ENCODE data around the gene TMEM135. TPM values are rescaled to one million over a fixed set of nuclear protein-coding genes. Genes with fewer than 3 reads are reported as not detected.
"Not testable (repeated sequence)": the region's sequence is repeated elsewhere in the genome, so short reads cannot be mapped to it uniquely, and the experiment has no call there.

Gene TMEM135
- total RNA-seq (2012; rRNA removed) = 14.9 and 26.4 TPM in 2 replicates

DNA sequence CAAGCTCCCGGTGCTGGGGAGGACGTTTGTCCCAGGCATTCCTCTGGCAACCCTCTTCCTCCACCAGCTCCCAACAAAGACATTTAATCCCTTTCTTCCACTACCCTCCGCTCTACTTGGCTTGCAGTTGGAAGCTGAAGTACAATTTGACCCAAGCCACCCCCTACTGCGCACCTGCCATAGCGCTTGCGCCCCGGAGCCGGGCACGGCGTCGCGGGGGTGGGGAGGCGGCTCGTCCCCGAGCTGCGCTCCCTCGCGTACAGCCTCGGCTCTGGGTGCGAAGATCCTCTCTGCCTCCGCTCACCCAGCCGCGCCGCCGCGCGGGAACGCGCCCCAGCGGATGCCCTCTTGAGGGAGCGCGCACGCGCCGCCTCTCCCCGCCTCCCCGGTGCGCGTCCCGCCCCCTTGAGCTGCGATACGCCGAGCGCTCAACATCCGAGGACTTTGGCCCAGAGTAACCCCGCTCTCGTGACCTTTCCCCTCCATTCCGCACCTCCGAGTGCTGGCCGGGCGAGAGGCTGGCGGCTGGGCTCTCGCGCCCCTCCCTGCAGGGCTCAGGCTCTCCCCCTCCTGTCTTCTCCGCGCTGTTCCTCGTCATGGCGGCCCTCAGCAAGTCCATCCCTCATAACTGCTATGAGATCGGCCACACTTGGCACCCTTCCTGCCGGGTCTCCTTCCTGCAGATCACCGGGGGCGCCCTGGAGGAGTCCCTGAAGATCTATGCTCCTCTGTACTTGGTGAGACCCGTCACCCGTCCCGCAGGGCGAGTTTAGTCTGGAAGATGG lies at the start of gene TMEM135:
Gene TMEM135 (plus strand): TSS at position 485 of the 785 bp plus-strand sequence. CDS start 112 bp downstream, at position 597.
- Histone ChIP-seq H3K4me2 (ENCODE audit: low read length) (peak within 1 kb of the TSS; percentile 90), H3K9ac (ENCODE audit: low read depth, low read length) (peak within 1 kb of the TSS; percentile 73), H3K4me1 (ENCODE audit: control insufficient read depth, insufficient read depth, low read length) (peaks cover 16% of the 10 kb centered on the region), H3K36me3 (ENCODE audit: insufficient read depth, low read length) (no peaks in the 10 kb centered on the region), H3K4me3 (ENCODE audit: low read length) (peak within 1 kb of the TSS; percentile 79), H3K27me3 (ENCODE audit: control insufficient read depth, insufficient read depth, low read length) (peaks cover 5% of the 10 kb centered on the region), H3K9me3 (replicated peaks; ENCODE audit: low read length) (no peaks in the 10 kb centered on the region)

DNA sequence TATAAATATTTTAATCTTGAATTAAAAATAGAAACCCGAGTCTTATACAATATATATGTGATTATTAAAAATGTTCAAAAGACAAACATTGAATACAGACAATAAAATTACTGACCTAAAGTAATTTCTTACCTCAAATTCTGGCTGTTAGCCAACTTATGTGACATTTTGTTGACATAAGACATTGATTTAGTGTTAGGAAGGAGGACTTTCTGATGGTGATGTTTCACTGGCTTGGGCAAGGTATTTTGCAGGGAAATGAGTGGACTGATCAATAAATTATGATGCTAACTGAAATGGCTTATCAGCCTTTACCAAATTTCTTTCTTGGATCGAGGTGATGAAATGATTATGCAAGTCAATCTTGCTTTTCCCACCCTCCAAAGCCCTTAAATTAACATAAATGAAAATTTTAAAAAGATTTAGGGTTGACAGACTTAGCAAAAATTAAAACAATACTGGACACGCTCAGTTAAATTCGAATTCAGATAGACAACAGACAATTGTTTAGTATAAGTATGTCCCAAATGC lies 49.3 kb upstream of the TMEM135 start:
- no peaks in the 10 kb centered on the region for H3K36me3 ChIP-seq (ENCODE audit: insufficient read depth, low read length)
- H3K9me3 ChIP-seq (replicated peaks; ENCODE audit: low read length) = no peaks in the 10 kb centered on the region
- no peaks in the 10 kb centered on the region for H3K27me3 ChIP-seq (ENCODE audit: control insufficient read depth, insufficient read depth, low read length)
- no peak overlapping the region for H3K9ac ChIP-seq (ENCODE audit: low read depth, low read length)
- H3K4me1 ChIP-seq (ENCODE audit: control insufficient read depth, insufficient read depth, low read length) = peaks cover 15% of the 10 kb centered on the region
- H3K4me2 ChIP-seq (ENCODE audit: low read length) = no peak overlapping the region
- H3K4me3 ChIP-seq (ENCODE audit: low read length) = no peak overlapping the region

DNA sequence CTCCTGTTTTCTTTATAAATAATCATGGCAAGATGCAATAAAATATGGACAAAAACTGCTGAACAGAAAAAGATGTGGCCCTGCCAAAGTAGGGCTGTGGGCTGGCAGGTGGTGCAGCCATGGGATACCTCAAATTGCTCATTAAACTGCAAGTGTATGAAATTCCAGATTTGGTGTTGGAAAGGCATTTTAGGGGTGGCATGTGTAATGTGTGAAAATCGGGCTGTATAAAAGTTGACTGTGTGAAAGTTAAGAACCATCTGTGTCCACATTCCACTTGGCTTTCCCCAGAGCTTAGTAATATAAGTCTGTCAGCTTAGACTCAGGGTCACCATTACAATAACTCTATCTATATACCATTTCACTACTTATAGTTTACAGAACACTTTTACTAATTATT lies 47.7 kb upstream of the TMEM135 start:
- Histone ChIP-seq H3K4me2 (ENCODE audit: low read length) (no peak overlapping the region), H3K4me3 (ENCODE audit: low read length) (no peak overlapping the region), H3K9me3 (replicated peaks; ENCODE audit: low read length) (no peaks in the 10 kb centered on the region), H3K4me1 (ENCODE audit: control insufficient read depth, insufficient read depth, low read length) (peaks cover 15% of the 10 kb centered on the region), H3K36me3 (ENCODE audit: insufficient read depth, low read length) (no peaks in the 10 kb centered on the region), H3K27me3 (ENCODE audit: control insufficient read depth, insufficient read depth, low read length) (no peaks in the 10 kb centered on the region), H3K9ac (ENCODE audit: low read depth, low read length) (no peak overlapping the region)

DNA sequence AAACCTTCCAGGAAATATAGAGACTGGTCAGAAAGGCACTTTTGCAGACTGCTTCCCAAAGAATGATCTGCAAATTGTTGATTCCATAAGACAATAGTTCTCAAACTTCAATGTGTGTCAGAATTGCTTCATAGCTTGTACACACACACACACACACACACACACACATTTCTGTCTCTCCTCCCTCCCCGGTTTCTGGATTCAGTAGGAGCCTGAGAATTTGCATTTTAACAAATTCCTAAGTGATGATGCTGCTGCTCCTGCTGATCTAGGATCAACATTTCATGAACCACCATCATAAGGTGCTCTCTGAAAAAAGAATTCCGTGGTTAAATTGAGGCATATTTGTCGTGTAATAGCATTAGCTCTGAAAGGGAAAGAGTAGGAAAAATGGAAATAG lies 47.2 kb upstream of the TMEM135 start:
- no peaks in the 10 kb centered on the region for H3K36me3 ChIP-seq (ENCODE audit: insufficient read depth, low read length)
- H3K27me3 ChIP-seq (ENCODE audit: control insufficient read depth, insufficient read depth, low read length) = no peaks in the 10 kb centered on the region
- H3K9me3 ChIP-seq (replicated peaks; ENCODE audit: low read length) = no peaks in the 10 kb centered on the region
- peaks cover 15% of the 10 kb centered on the region for H3K4me1 ChIP-seq (ENCODE audit: control insufficient read depth, insufficient read depth, low read length)
- no peak overlapping the region for H3K4me2 ChIP-seq (ENCODE audit: low read length)
- H3K4me3 ChIP-seq (ENCODE audit: low read length) = no peak overlapping the region
- H3K9ac ChIP-seq (ENCODE audit: low read depth, low read length) = no peak overlapping the region

DNA sequence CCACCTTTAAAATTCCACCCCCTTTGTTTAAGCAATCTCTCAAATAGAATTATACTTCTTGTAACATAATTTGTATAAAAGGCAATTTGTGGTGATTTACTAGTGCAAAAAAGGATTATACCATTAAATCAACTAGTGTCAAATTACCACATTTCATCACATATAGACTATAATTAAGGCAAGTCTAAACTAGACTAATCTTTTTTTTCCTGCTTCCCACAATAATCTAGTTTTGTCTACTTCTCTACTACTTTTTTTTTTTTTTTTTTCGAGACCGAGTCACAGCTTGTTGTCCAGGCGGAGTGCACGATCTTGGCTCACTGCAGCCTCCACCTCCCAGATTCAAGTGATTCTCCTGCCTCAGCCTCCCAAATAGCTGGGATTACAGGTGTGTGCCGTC lies 46.4 kb upstream of the TMEM135 start:
- no peaks in the 10 kb centered on the region for H3K9me3 ChIP-seq (replicated peaks; ENCODE audit: low read length)
- no peaks in the 10 kb centered on the region for H3K27me3 ChIP-seq (ENCODE audit: control insufficient read depth, insufficient read depth, low read length)
- no peak overlapping the region for H3K9ac ChIP-seq (ENCODE audit: low read depth, low read length)
- no peak overlapping the region for H3K4me3 ChIP-seq (ENCODE audit: low read length)
- peaks cover 15% of the 10 kb centered on the region for H3K4me1 ChIP-seq (ENCODE audit: control insufficient read depth, insufficient read depth, low read length)
- no peaks in the 10 kb centered on the region for H3K36me3 ChIP-seq (ENCODE audit: insufficient read depth, low read length)
- H3K4me2 ChIP-seq (ENCODE audit: low read length) = no peak overlapping the region

DNA sequence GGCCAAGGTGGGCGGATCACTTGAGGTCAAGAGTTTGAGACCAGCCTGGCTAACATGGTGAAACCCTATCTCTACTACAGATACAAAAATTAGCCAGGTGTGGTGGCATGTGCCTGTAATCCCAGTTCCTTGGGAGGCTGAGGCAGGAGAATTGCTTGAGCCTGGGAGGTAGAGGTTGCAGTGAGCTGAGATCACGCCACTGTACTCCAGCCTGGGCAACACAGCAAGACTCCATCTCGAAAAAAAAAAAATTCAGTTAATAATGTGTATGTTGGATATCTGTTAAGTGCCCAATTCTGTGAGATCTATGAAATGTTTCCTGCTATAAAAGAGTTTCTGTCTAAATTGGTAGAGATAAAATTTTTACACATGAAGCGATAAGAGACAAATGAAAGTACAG lies 45.4 kb upstream of the TMEM135 start:
- not testable (repeated sequence) for H3K9me3 ChIP-seq (replicated peaks; ENCODE audit: low read length); H3K27me3 ChIP-seq (ENCODE audit: control insufficient read depth, insufficient read depth, low read length); H3K36me3 ChIP-seq (ENCODE audit: insufficient read depth, low read length); H3K9ac ChIP-seq (ENCODE audit: low read depth, low read length); H3K4me3 ChIP-seq (ENCODE audit: low read length); H3K4me2 ChIP-seq (ENCODE audit: low read length)
- H3K4me1 ChIP-seq (ENCODE audit: control insufficient read depth, insufficient read depth, low read length) = peaks cover 15% of the 10 kb centered on the region

DNA sequence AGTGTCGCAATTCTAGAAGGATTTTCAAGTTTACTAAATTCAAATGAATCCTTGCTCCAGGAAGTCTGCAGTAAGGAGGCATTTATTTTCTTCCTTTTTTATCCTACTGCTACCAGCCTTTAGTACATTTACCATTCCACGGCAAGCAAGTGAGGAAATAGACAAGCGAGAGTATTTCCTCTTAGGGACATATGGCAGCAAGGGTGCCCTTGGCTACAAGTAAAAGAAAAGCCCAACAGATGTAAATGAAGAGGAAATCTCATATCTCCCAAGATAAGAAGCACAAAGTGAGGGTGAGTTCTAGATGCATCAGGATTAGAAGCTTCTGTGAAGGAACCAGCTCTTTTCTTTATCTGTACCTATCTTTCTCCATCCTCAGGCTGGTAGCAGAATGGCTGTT lies 44.7 kb upstream of the TMEM135 start:
- Histone ChIP-seq H3K9ac (ENCODE audit: low read depth, low read length) (no peak overlapping the region), H3K9me3 (replicated peaks; ENCODE audit: low read length) (no peaks in the 10 kb centered on the region), H3K36me3 (ENCODE audit: insufficient read depth, low read length) (no peaks in the 10 kb centered on the region)

DNA sequence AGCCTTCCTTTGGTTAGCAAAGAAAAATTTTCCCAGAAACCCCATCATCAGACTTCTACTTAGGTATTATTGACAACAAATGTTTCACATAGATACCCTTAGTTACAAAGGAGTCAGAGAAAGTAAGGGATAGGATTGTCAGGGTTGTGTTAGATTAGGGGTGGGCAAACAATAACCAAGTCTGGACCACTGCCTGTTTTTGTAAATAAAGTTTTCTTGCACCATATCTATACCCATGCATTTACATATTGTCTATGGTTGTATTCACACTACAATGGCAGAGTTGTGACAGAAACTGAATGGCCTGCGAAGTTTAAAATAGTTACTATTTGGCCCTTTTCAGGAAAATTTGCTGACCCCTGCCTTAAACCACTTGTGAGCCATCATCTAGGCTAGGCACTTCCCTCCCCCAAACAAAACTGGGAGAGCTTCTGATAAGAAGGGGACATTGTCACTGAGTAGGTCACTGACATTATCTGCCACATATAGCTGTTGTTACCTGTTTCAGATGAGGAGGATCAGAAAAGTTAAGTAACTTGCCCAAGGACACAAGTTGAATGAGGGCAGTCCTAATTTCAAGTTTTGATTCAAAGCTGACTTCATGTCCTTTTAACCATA lies 40.7 kb upstream of the TMEM135 start:
- Histone ChIP-seq H3K27me3 (ENCODE audit: control insufficient read depth, insufficient read depth, low read length) (no peaks in the 10 kb centered on the region), H3K9me3 (replicated peaks; ENCODE audit: low read length) (no peaks in the 10 kb centered on the region), H3K9ac (ENCODE audit: low read depth, low read length) (no peak overlapping the region), H3K4me2 (ENCODE audit: low read length) (no peak overlapping the region), H3K4me1 (ENCODE audit: control insufficient read depth, insufficient read depth, low read length) (no peaks in the 10 kb centered on the region), H3K4me3 (ENCODE audit: low read length) (no peak overlapping the region), H3K36me3 (ENCODE audit: insufficient read depth, low read length) (no peaks in the 10 kb centered on the region)

More for the DNA sequence above, 44.7 kb upstream of the TMEM135 start:
- Histone ChIP-seq H3K4me1 (ENCODE audit: control insufficient read depth, insufficient read depth, low read length) (peaks cover 15% of the 10 kb centered on the region), H3K4me2 (ENCODE audit: low read length) (no peak overlapping the region), H3K27me3 (ENCODE audit: control insufficient read depth, insufficient read depth, low read length) (no peaks in the 10 kb centered on the region), H3K4me3 (ENCODE audit: low read length) (no peak overlapping the region)

DNA sequence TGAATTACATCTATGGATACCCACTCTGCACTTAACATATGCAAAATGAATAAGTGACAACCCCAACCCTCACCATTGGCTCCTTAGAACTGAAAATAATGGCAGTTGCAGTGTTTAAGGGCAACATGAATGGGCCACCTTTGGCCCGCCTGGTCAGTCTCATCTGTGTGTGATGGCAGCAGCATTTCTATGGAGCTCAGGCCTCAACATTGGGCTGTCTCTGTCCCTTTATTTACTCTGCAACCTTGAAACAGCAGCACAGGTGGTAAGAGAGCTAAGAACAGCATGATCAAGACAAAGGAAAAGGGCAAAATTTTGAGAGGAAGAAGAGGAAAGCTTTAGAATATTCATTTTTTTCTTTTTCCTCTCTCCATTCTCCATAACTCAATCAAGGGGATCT lies 38.3 kb upstream of the TMEM135 start:
- no peaks in the 10 kb centered on the region for H3K27me3 ChIP-seq (ENCODE audit: control insufficient read depth, insufficient read depth, low read length)
- no peak overlapping the region for H3K4me2 ChIP-seq (ENCODE audit: low read length)

DNA sequence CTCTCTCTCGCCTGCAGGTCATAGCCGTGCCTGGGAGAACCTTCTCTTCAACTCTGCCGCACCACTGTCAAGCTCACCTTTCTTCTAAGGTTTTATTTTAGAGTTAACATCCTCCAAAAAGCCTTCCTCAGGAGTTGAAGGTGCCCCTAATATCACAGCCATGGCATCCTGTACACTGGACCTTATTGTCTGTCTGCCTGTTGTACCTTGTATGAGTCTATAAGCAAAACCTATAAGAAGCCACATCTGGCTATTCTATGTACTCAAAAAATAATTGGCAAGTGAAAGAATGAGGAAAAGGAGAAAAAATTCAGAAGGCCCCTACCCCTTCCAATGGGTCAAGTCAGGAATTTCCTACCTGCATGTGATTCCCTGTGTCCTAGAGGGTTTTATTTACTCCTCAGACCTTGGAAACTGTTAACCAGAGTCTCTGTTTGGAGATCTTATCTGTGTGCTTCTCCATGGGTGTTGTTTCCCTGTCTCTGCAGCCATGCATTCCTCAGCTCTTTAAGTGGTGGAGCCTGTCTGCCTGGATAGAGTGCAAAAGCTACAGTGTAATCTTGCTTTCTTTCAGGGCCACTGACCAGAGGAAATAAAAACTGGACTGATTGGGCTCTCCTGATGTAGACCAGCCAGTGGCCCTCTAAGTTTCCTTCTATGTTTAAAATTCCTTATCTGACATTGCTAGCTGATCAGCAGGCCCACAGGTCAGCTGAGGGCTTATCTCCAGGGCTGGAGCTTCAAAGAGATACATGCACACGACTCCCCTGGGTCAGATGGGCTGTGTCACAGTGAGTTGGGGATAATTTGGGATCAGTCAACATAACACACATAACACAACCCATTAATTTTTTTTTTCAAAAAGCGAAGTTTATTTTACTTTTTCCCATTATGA lies 37.6 kb upstream of the TMEM135 start:
- Histone ChIP-seq H3K4me1 (ENCODE audit: control insufficient read depth, insufficient read depth, low read length) (no peaks in the 10 kb centered on the region), H3K4me2 (ENCODE audit: low read length) (no peak overlapping the region), H3K9me3 (replicated peaks; ENCODE audit: low read length) (no peaks in the 10 kb centered on the region), H3K27me3 (ENCODE audit: control insufficient read depth, insufficient read depth, low read length) (no peaks in the 10 kb centered on the region), H3K9ac (ENCODE audit: low read depth, low read length) (no peak overlapping the region), H3K4me3 (ENCODE audit: low read length) (no peak overlapping the region), H3K36me3 (ENCODE audit: insufficient read depth, low read length) (no peaks in the 10 kb centered on the region)

More for the DNA sequence above, 38.3 kb upstream of the TMEM135 start:
- Histone ChIP-seq H3K9ac (ENCODE audit: low read depth, low read length) (no peak overlapping the region), H3K4me1 (ENCODE audit: control insufficient read depth, insufficient read depth, low read length) (no peaks in the 10 kb centered on the region), H3K4me3 (ENCODE audit: low read length) (no peak overlapping the region), H3K36me3 (ENCODE audit: insufficient read depth, low read length) (no peaks in the 10 kb centered on the region), H3K9me3 (replicated peaks; ENCODE audit: low read length) (no peaks in the 10 kb centered on the region)

DNA sequence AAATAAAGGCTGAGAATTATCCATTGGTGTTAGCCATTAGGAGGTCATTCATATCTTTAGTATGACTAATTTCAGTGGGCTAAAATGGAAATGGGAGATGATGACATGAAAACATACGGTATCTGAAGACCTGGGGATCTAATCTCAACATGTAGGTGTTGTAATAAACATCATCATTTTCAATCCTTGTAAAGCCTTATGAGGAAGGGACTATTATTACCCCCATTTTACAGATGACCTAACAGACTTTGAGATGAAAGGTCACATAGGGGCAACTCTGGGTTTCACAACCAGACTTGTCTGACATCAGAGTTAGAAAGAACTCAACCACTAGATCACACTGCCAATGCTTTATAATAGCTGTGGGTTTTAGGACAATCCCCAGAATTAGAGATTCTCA lies 34.8 kb upstream of the TMEM135 start:
- Histone ChIP-seq H3K27me3 (ENCODE audit: control insufficient read depth, insufficient read depth, low read length) (no peaks in the 10 kb centered on the region), H3K9me3 (replicated peaks; ENCODE audit: low read length) (no peaks in the 10 kb centered on the region), H3K4me3 (ENCODE audit: low read length) (no peak overlapping the region), H3K9ac (ENCODE audit: low read depth, low read length) (no peak overlapping the region), H3K4me2 (ENCODE audit: low read length) (no peak overlapping the region), H3K4me1 (ENCODE audit: control insufficient read depth, insufficient read depth, low read length) (no peaks in the 10 kb centered on the region), H3K36me3 (ENCODE audit: insufficient read depth, low read length) (no peaks in the 10 kb centered on the region)
